Adrenal gland (tissue), 12 donors: ENCODE measurements around the gene RTRAF. TPM values are rescaled to one million over a fixed set of nuclear protein-coding genes. Genes with fewer than 3 reads are reported as not detected.

Source experiments
- DNase-seq, 7 donors: peaks; one replicate each; pipeline ENCODE4 v3.0.0-alpha.2; 2019 to 2020
- H3K27ac ChIP-seq, 5 donors: fragments of 200-600 bp; sonication (generic) in 4 of 5; 1 replicate in 3 of 5; 2 replicates in 2 of 5; pipeline versions ENCODE4 v1.5.1 to v1.8.0; 2016 to 2020; ENCODE audit warnings: mild to moderate bottlenecking in 1 of 5
- H3K27me3 ChIP-seq: fragments of 200-600 bp; 2 replicates; pipeline ENCODE4 v1.8.0; 2021
- H3K36me3 ChIP-seq, 2 donors: fragments of 200-600 bp; replicated peaks in 1 of 2; 1 replicate in 1 of 2; 2 replicates in 1 of 2; pipeline versions ENCODE4 v1.5.1 to v1.8.0; 2018 to 2022
- H3K4me1 ChIP-seq, 2 donors: fragments of 200-600 bp; replicated peaks in 1 of 2; 1 replicate in 1 of 2; 2 replicates in 1 of 2; pipeline versions ENCODE4 v1.5.1 to v1.8.0; 2018 to 2021
- H3K4me3 ChIP-seq, 4 donors: fragments of 200-600 bp; sonication (generic) in 3 of 4; one replicate each; pipeline ENCODE4 v1.5.1; 2016 to 2018
- H3K9me3 ChIP-seq, 3 donors: fragments of 200-600 bp; sonication (generic) in 1 of 3; replicated peaks in 1 of 3; 1 replicate in 2 of 3; 2 replicates in 1 of 3; pipeline versions ENCODE4 v1.5.1 to v1.8.0; 2016 to 2021
- CTCF ChIP-seq, 6 experiments: fragments of 450-650 bp in 4 of 6; fragments of 200-600 bp in 2 of 6; sonication (generic) in 1 of 6; IDR thresholded peaks; 1 replicate in 5 of 6; 2 replicates in 1 of 6; pipeline versions ENCODE4 v1.5.1 to v1.8.0; 2016 to 2021; ENCODE audit warnings: antibody characterized with exemption in 6 of 6, mild to moderate bottlenecking in 2 of 6, moderate library complexity in 1 of 6
- POLR2A ChIP-seq, 2 donors: fragments of 450-650 bp; IDR thresholded peaks; one replicate each; pipeline ENCODE4 v1.6.1; 2017; ENCODE audit warnings: antibody characterized with exemption in 2 of 2, mild to moderate bottlenecking in 2 of 2, moderate library complexity in 1 of 2
- WGBS, 4 donors: extraction: QIAGEN DNeasy Blood & Tissue Kit in 2 of 4; methylation state at CpG; one replicate each; pipeline versions ENCODE4 v1.1.5 to v1.1.7; 2013 to 2017; 5-methylcytosine and 5-hydroxymethylcytosine counted together
- intact Hi-C, 2 donors: fragments of 100-400 bp; cut with DNase I; formaldehyde crosslinking; loops; one replicate each; pipeline versions ENCODE4 v1.14.1 to v1.15.0; 2022 to 2023
- polyA plus RNA-seq, 3 donors: library from polyadenylated mRNA; stranded (reverse); fragments of 200-250 nt in 2 of 3; fragments of 350-450 nt in 1 of 3; fragmentation: Illumina TruSeq in 1 of 3; extraction: RNeasy Lipid Tissue Mini Kit (QIAGEN cat#74804) in 1 of 3; gene quantifications; one replicate each; pipeline ENCODE4 v1.2.3, GENCODE V29; 2013 to 2014
- total RNA-seq, 9 donors: library from RNA; depleted of rRNA in 4 of 9; stranded (reverse); fragments of >200 nt in 4 of 9; fragments of 120-200 nt in 1 of 9; fragmentation: NEBNext Ultra II Directional in 1 of 9; extraction: Animal tissue kit (Norgen Biotek cat#: 25700) in 1 of 9; gene quantifications; one replicate each; pipeline versions ENCODE4 v1.1.0 to v1.2.4, GENCODE V29; 2013 to 2023
- donor health status: healthy with polysubstance abuse.
- donor health status: Bipolar disorder and iron deficiency.
- donor health status: DM: yes; HTN: yes; CAD: no.
- donor health status: DM: no; HTN: no; CAD: no.
- donor health status: DM: no; HTN: no; CAD: no.
- donor health status: DM: yes; HTN: yes; CAD: no.

The RTRAF gene
- total and polyA plus RNA-seq, 12 donors, result 12.9 to 308 (median 168) TPM

- Histone ChIP-seq H3K4me1 (peaks cover 4 to 12% of the 10 kb centered on the region in 2 donors), H3K27me3 (no peaks in the 10 kb centered on the region), H3K27ac (no peak overlapping the region), H3K36me3 (no peaks in the 10 kb centered on the region), H3K4me3 (no peak overlapping the region), H3K9me3 (no peaks in the 10 kb centered on the region)
- no peak for DNase-seq
- TF ChIP-seq POLR2A (IDR thresholded peaks at IDR 0.05) (no peak), CTCF (IDR thresholded peaks at IDR 0.05) (no peak)
- 80 to 88% (median 85%) methylated on average over 10 of the region's 10 CpGs for WGBS, 4 donors
- intact Hi-C loops, result no loop called here
Observed at GRCh38 chr14:52048116-52048515, 58.8 kb downstream of the RTRAF start.

- intact Hi-C loops, result no loop called here
- H3K4me1 ChIP-seq, result peaks cover 5 to 12% of the 10 kb centered on the region in 2 donors
- DNase-seq, result no peak
- no peak overlapping the region for H3K4me3 ChIP-seq
- no peak overlapping the region for H3K27ac ChIP-seq
- 54 to 72% (median 67%) methylated on average over 3 of the region's 3 CpGs for WGBS, 4 donors
- TF ChIP-seq POLR2A (IDR thresholded peaks at IDR 0.05), result no peak
- no peak for TF ChIP-seq CTCF (IDR thresholded peaks at IDR 0.05)
- H3K27me3 ChIP-seq, result no peaks in the 10 kb centered on the region
- H3K36me3 ChIP-seq, result no peaks in the 10 kb centered on the region
- no peaks in the 10 kb centered on the region for H3K9me3 ChIP-seq
Observed at GRCh38 chr14:52048641-52049204, 59.4 kb downstream of the RTRAF start.

GRCh38 chr14:52049271-52049670, 59.9 kb downstream of the RTRAF start:
- H3K9me3 ChIP-seq, result no peaks in the 10 kb centered on the region
- H3K36me3 ChIP-seq, result no peaks in the 10 kb centered on the region
- H3K27ac ChIP-seq, result no peak overlapping the region
- H3K4me3 ChIP-seq, result no peak overlapping the region
- intact Hi-C loops, result no loop called here
- DNase-seq, result no peak
- peaks cover 5 to 12% of the 10 kb centered on the region in 2 donors for H3K4me1 ChIP-seq
- 73 to 84% (median 78%) methylated on average over 5 of the region's 5 CpGs for WGBS, 4 donors
- H3K27me3 ChIP-seq, result no peaks in the 10 kb centered on the region
- TF ChIP-seq CTCF (IDR thresholded peaks at IDR 0.05) (no peak), POLR2A (IDR thresholded peaks at IDR 0.05) (no peak)

- Histone ChIP-seq H3K9me3 (no peaks in the 10 kb centered on the region), H3K36me3 (no peaks in the 10 kb centered on the region), H3K27ac (peak overlapping the region in 1 of 5 donors; percentile 15), H3K27me3 (no peaks in the 10 kb centered on the region), H3K4me1 (peaks cover 5 to 9% of the 10 kb centered on the region in 2 donors), H3K4me3 (no peak overlapping the region)
- TF ChIP-seq POLR2A (IDR thresholded peaks at IDR 0.05) (no peak), CTCF (IDR thresholded peaks at IDR 0.05) (no peak)
- 57 to 78% (median 76%) methylated on average over 3 to 6 of the region's 6 CpGs for WGBS, 4 donors
- intact Hi-C loops, result no loop called here
- no peak for DNase-seq
Observed at GRCh38 chr14:52049721-52050588, 60.6 kb downstream of the RTRAF start.
